IMR-90 (cell line): ENCODE measurements around the gene FALEC. TPM values are rescaled to one million over a fixed set of nuclear protein-coding genes. Genes with fewer than 3 reads are reported as not detected.

Experiments
- ATAC-seq: fragments of 200-7000 bp; cut with Tn5 transposase; 2 replicates; pipeline ENCODE4 v1.9.1; 2020; ENCODE audit warnings: low read depth, mild to moderate bottlenecking, moderate library complexity
- BruUV-seq: library from RNA; stranded (reverse); fragments of 400-500 nt; replicated peaks from 2 replicates; lab custom pipeline; 2021; lab: Mats Ljungman, UMichigan
- CTCF ChIA-PET: fragments of 300-600 bp; formaldehyde crosslinking; extraction: SDS; loops from one replicate; lab custom pipeline; 2021; ENCODE audit warnings: antibody characterized with exemption; lab: Yijun Ruan, JAX
- POLR2A ChIA-PET: fragments of 300-600 bp; sonication (Branson Sonifier 250); formaldehyde crosslinking; loops from one replicate; lab custom pipeline; 2022; ENCODE audit warnings: antibody characterized with exemption; ENCODE audit not compliant: unreplicated experiment; lab: Charles Lee
- DNase-seq: peaks from one replicate; pipeline ENCODE4 v3.0.0; 2013
- H2AFZ ChIP-seq: replicated peaks from 2 replicates; pipeline ENCODE3; 2013; ENCODE audit warnings: low read length, mild to moderate bottlenecking; ENCODE audit not compliant: poor library complexity
- H2AK5ac ChIP-seq: 2 replicates; pipeline ENCODE4 v1.6.1; 2013; ENCODE audit warnings: low read depth, low read length, inconsistent platforms
- H2AK9ac ChIP-seq: replicated peaks from 2 replicates; pipeline ENCODE3; 2013; ENCODE audit warnings: mild to moderate bottlenecking, low read depth, low read length, moderate library complexity; ENCODE audit not compliant: poor library complexity
- H2BK120ac ChIP-seq: 2 replicates; pipeline ENCODE4 v1.6.1; 2013; ENCODE audit warnings: low read depth, low read length, inconsistent platforms
- H2BK15ac ChIP-seq: 3 replicates; pipeline ENCODE4 v1.6.1; 2013; ENCODE audit warnings: low read depth, low read length, inconsistent platforms
- H2BK20ac ChIP-seq: 2 replicates; pipeline ENCODE4 v1.6.1; 2013; ENCODE audit warnings: low read depth, mild to moderate bottlenecking, inconsistent platforms, low read length, moderate library complexity
- H2BK5ac ChIP-seq: 2 replicates; pipeline ENCODE4 v1.6.1; 2013; ENCODE audit warnings: mild to moderate bottlenecking, low read depth, low read length, inconsistent platforms; ENCODE audit not compliant: poor library complexity, severe bottlenecking
- H3K14ac ChIP-seq: replicated peaks from 2 replicates; pipeline ENCODE4 v1.6.1; 2013; ENCODE audit warnings: low read depth, low read length, inconsistent platforms
- H3K18ac ChIP-seq: 2 replicates; pipeline ENCODE4 v1.6.1; 2013; ENCODE audit warnings: low read depth, low read length, control low read depth
- H3K23ac ChIP-seq: 2 replicates; pipeline ENCODE4 v1.6.1; 2013; ENCODE audit warnings: low read depth, low read length, inconsistent platforms
- H3K27ac ChIP-seq: 2 replicates; pipeline ENCODE4 v1.5.1; 2013; ENCODE audit warnings: mild to moderate bottlenecking, control low read depth, low read length; ENCODE audit not compliant: insufficient read depth
- H3K27me3 ChIP-seq: 2 replicates; pipeline ENCODE4 v1.6.1; 2013; ENCODE audit warnings: low read length; ENCODE audit not compliant: control insufficient read depth, insufficient read depth
- H3K36me3 ChIP-seq: 2 replicates; pipeline ENCODE4 v1.6.1; 2013; ENCODE audit warnings: low read length, mixed read lengths; ENCODE audit not compliant: control insufficient read depth, insufficient read depth
- H3K4ac ChIP-seq: 2 replicates; pipeline ENCODE4 v1.6.1; 2013; ENCODE audit warnings: low read depth, low read length, inconsistent platforms
- H3K4me1 ChIP-seq: 2 replicates; pipeline ENCODE4 v1.6.1; 2013; ENCODE audit warnings: low read length, mixed read lengths; ENCODE audit not compliant: control insufficient read depth, insufficient read depth
- H3K4me2 ChIP-seq: 2 replicates; pipeline ENCODE4 v1.6.1; 2013; ENCODE audit warnings: low read depth, mild to moderate bottlenecking, control low read depth, low read length, moderate library complexity
- H3K4me3 ChIP-seq: 2 replicates; pipeline ENCODE4 v1.5.1; 2013; ENCODE audit warnings: low read depth, mild to moderate bottlenecking, control low read depth, low read length, moderate library complexity; ENCODE audit not compliant: insufficient read depth
- H3K56ac ChIP-seq: 2 replicates; pipeline ENCODE4 v1.6.1; 2013; ENCODE audit warnings: low read length, inconsistent platforms; ENCODE audit not compliant: insufficient read depth; ENCODE audit errors: extremely low read depth
- H3K79me1 ChIP-seq, 2 experiments: 2 replicates each; pipeline ENCODE4 v1.6.1; 2013; ENCODE audit warnings: low read length in 2 of 2, inconsistent platforms in 1 of 2, low read depth in 1 of 2
- H3K9ac ChIP-seq: 2 replicates; pipeline ENCODE4 v1.6.1; 2013; ENCODE audit warnings: low read depth, low read length, control low read depth
- H3K9me1 ChIP-seq: 2 replicates; pipeline ENCODE4 v1.6.1; 2013; ENCODE audit warnings: low read length, inconsistent platforms; ENCODE audit not compliant: insufficient read depth
- H3K9me3 ChIP-seq: 2 replicates; pipeline ENCODE4 v1.6.1; 2013; ENCODE audit warnings: low read length; ENCODE audit not compliant: control insufficient read depth, insufficient read depth
- H4K20me1 ChIP-seq: 2 replicates; pipeline ENCODE4 v1.6.1; 2013; ENCODE audit warnings: low read length, inconsistent platforms; ENCODE audit not compliant: insufficient read depth
- H4K5ac ChIP-seq: 2 replicates; pipeline ENCODE4 v1.6.1; 2013; ENCODE audit warnings: mild to moderate bottlenecking, low read depth, low read length, control low read depth
- H4K8ac ChIP-seq, 2 experiments: 2 replicates each; pipeline ENCODE4 v1.6.1; 2013; ENCODE audit warnings: low read depth in 2 of 2, low read length in 2 of 2, control low read depth in 1 of 2, inconsistent platforms in 1 of 2
- H4K91ac ChIP-seq: 2 replicates; pipeline ENCODE4 v1.6.1; 2013; ENCODE audit warnings: low read depth, low read length, inconsistent platforms; ENCODE audit not compliant: insufficient read depth
- FOS ChIP-seq: fragments of 150-350 bp; IDR thresholded peaks from 2 replicates; pipeline ENCODE4 v1.6.1; 2016; ENCODE audit warnings: low read depth, low read length
- POLR2A ChIP-seq: IDR thresholded peaks from 2 replicates; pipeline ENCODE4 v1.6.1; 2012; ENCODE audit warnings: mild to moderate bottlenecking, low read depth, low read length
- RAD21 ChIP-seq: IDR thresholded peaks from 2 replicates; pipeline ENCODE4 v1.6.1; 2012; ENCODE audit warnings: low read length, improper control_type of control experiment
- RFX5 ChIP-seq: IDR thresholded peaks from 2 replicates; pipeline ENCODE4 v1.8.0; 2012; ENCODE audit warnings: low read depth, mild to moderate bottlenecking, low read length, moderate library complexity
- WGBS, 2 experiments: methylation state at CpG; one replicate each; pipeline versions ENCODE4 v1.1.5 to v1.1.7; 2013; ENCODE audit warnings: missing lambda C conversion rate in 2 of 2; ENCODE audit not compliant: insufficient read length in 1 of 2; ENCODE audit errors: extremely low coverage in 2 of 2; 5-methylcytosine and 5-hydroxymethylcytosine counted together
- dilution Hi-C: fragments of 300-500 bp; cut with HindIII; formaldehyde crosslinking; loops from one replicate; pipeline ENCODE4 v1.14.3; 2018; ENCODE audit warnings: low sequenced_read_pairs; ENCODE audit not compliant: unreplicated experiment
- in situ Hi-C: fragments of 300-500 bp; cut with MboI; formaldehyde crosslinking; loops from 3 replicates; pipeline ENCODE4 v1.14.3; 2019; ENCODE audit warnings: low sequenced_read_pairs, inconsistent platforms, mixed read lengths
- intact Hi-C: fragments of 100-400 bp; cut with micrococcal nuclease; formaldehyde crosslinking; loops from 2 replicates; pipeline ENCODE4 v1.10.0; 2022
- polyA plus RNA-seq, 3 experiments: library from polyadenylated mRNA; depleted of rRNA; stranded (reverse); fragments of >200 nt; gene quantifications; 2 replicates each; pipeline ENCODE4 v1.2.3, GENCODE V29; 2012; ENCODE audit warnings: low replicate concordance in 1 of 3
- total RNA-seq: library from RNA; depleted of rRNA; stranded (reverse); fragments of >200 nt; gene quantifications from 2 replicates; pipeline ENCODE4 v1.2.3, GENCODE V29; 2012

FALEC gene
- total and polyA plus RNA-seq, 2 of the 4 experiments (the other 2 are of a cell fraction) = not detected

DNA sequence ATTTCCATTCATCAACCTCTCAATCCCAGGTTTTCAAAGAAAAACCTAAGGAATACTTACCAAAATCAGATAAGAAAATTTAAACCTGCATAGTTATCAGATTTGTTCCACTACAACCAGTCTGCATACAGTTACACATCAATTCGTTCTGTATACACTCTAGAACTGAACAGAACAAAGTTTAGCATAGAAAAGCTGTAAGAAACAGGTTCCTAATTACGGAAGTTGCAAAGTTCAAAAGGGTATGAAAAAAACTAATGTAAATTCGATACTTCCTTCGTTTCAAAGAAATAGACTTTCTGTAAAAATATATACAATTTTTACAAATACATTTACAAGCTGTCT lies 60.8 kb downstream of the FALEC start:
- Histone ChIP-seq H3K79me1 (peaks cover 8 to 24% of the 10 kb centered on the region in 2 experiments), H4K91ac (no peak overlapping the region), H2BK15ac (no peak overlapping the region), H3K4me3 (peak overlapping the region; percentile 93), H2AFZ (no peak overlapping the region), H4K8ac (no peak overlapping the region), H3K4ac (no peak overlapping the region), H4K20me1 (peaks cover 80% of the 10 kb centered on the region), H4K5ac (no peak overlapping the region), H2BK5ac (peak overlapping the region; percentile 46), H3K9me3 (no peaks in the 10 kb centered on the region), H3K56ac (no peak overlapping the region), H3K27me3 (no peaks in the 10 kb centered on the region), H3K4me2 (peak overlapping the region; percentile 99), H2AK9ac (no peak overlapping the region), H2BK20ac (no peak overlapping the region), H2AK5ac (no peak overlapping the region), H2BK120ac (no peak overlapping the region), H3K9ac (peak overlapping the region; percentile 88; the same call in 1 of the 2 replicates), H3K14ac (peak overlapping the region; percentile 53; the same call in 1 of the 2 replicates), H3K23ac (no peak overlapping the region), H3K18ac (no peak overlapping the region), H3K36me3 (peaks cover 53% of the 10 kb centered on the region), H3K4me1 (peaks cover 12% of the 10 kb centered on the region), H3K27ac (no peak overlapping the region), H3K9me1 (peaks cover 6% of the 10 kb centered on the region; the same call in 1 of the 2 replicates)
- no TSS peak for BruUV-seq
- CTCF ChIA-PET = interaction anchor here (3.4 kb wide), 1 partner anchor 44 kb away, joined by 8 read pairs; no protein-coding TSS in a partner anchor
- peak; percentile 27; the same call in 1 of the 2 replicates for TF ChIP-seq POLR2A
- TF ChIP-seq RAD21 = no peak
- no peak for TF ChIP-seq FOS
- TF ChIP-seq RFX5 = no peak
- ATAC-seq (no peak), DNase-seq (no peak)
- in situ Hi-C loops = loop anchor here (5.0 kb wide), 1 partner anchor 36 kb away; no protein-coding TSS in a partner anchor
- intact Hi-C loops = no loop called here
- WGBS, 2 experiments = no CpG with 5 or more reads among the region's 4 CpGs
- POLR2A ChIA-PET = interaction anchor here (0.6 to 1.7 kb wide), 4 partner anchors 15 to 47 kb away, joined by 3 to 4 read pairs (median 4); no protein-coding TSS in a partner anchor
- dilution Hi-C loops = no loop called here
